ENCODE data around the gene YLPM1. TPM values are rescaled to one million over a fixed set of nuclear protein-coding genes. Genes with fewer than 3 reads are reported as not detected.

The YLPM1 gene
- polyA plus RNA-seq, 3 donors, result 2.9 to 19.2 (median 6.2) TPM

DNA sequence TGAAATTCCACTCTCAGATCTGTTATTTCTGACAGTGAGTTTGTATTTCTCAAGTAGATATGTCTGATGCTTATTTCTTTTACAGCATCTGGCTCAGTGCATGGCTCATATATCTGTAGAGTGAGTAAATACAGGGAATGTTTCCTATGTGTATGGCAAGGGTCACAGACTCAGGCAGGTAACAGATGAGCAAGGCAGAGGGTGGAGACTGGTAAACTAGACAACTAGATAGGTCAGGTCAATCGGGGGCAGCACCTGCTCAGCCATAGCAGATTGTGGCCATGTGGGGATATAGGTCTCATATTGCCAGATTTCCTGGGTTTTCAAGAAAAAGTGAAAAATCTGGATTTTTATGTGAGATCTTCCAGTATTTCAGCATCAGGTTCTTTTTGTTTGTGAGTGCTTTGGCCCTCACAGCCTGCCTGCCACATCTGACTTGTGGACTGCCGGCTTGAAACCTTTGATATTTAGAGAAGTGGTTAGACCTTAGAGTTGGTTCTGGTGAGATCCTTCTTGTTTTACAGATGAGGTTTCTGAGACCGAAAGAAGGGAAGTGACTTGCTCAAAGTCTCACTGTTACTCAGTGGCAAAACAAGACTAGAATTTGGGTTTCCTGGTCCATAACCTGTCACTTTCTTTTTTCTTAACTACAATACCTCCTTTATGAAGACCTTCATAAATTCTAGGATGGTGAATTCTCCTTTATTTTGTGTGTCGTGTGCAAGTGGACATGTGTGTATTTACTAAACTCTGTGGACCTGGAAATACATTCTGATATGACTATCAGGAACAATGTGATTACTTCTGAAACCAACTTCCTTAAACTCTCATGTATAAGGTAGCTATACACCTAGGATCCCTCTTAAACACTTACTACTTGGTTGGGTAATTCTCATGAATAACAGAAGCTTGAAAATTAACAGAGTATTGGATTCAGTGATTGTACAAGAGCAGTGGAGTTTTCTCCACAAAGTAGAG lies 78.4 kb downstream of the YLPM1 start:
- H3K4me3 ChIP-seq (replicated peaks in 1 of 3; ENCODE audit: low read depth in 2 of 3, low read length in 3 of 3), result no peak overlapping the region
- peak; percentile 45 to 58 (median 54) for DNase-seq
- Mint-ChIP-seq H3K27ac (peak overlapping the region; percentile 67 to 90 (median 80)), H3K4me1 (peaks cover 21% of the 10 kb centered on the region), H3K36me3 (peaks cover 14 to 28% of the 10 kb centered on the region in 2 donors), H3K9me3 (no peaks in the 10 kb centered on the region), H3K4me3 (no peak overlapping the region), H3K27me3 (ENCODE audit: low read depth in 3 of 3) (peaks cover 0 to 2% (median 0%) of the 10 kb centered on the region in 3 donors)
- H3K36me3 ChIP-seq (replicated peaks in 1 of 2; ENCODE audit: control insufficient read depth in 1 of 2, insufficient read depth in 2 of 2, low read length in 2 of 2), result peaks cover 9 to 28% of the 10 kb centered on the region in 2 donors
- intact Hi-C loops (cut with micrococcal nuclease), result no loop called here
- no peaks in the 10 kb centered on the region for H3K9me3 ChIP-seq (replicated peaks in 1 of 2; ENCODE audit: control insufficient read depth in 1 of 2, insufficient read depth in 1 of 2, low read length in 2 of 2)
- no peak overlapping the region for H3K4me2 ChIP-seq (replicated peaks; ENCODE audit: extremely low read depth, low read length, poor library complexity, severe bottlenecking)
- no peaks in the 10 kb centered on the region for H4K20me1 ChIP-seq (ENCODE audit: insufficient read depth, low read length)
- no peak overlapping the region for H3K9ac ChIP-seq (ENCODE audit: insufficient read depth, low read length, poor library complexity, severe bottlenecking)
- H3K4me1 ChIP-seq (ENCODE audit: control insufficient read depth in 1 of 2, insufficient read depth in 2 of 2, low read length in 2 of 2), result peaks cover 14 to 18% of the 10 kb centered on the region in 2 donors
- H3K27me3 ChIP-seq (ENCODE audit: control insufficient read depth in 2 of 2, insufficient read depth in 2 of 2, low read length in 2 of 2), result no peaks in the 10 kb centered on the region
- 41% methylated on average over 2 of the region's 4 CpGs for WGBS (ENCODE audit: insufficient coverage)
- TF ChIP-seq, protein P1, sequence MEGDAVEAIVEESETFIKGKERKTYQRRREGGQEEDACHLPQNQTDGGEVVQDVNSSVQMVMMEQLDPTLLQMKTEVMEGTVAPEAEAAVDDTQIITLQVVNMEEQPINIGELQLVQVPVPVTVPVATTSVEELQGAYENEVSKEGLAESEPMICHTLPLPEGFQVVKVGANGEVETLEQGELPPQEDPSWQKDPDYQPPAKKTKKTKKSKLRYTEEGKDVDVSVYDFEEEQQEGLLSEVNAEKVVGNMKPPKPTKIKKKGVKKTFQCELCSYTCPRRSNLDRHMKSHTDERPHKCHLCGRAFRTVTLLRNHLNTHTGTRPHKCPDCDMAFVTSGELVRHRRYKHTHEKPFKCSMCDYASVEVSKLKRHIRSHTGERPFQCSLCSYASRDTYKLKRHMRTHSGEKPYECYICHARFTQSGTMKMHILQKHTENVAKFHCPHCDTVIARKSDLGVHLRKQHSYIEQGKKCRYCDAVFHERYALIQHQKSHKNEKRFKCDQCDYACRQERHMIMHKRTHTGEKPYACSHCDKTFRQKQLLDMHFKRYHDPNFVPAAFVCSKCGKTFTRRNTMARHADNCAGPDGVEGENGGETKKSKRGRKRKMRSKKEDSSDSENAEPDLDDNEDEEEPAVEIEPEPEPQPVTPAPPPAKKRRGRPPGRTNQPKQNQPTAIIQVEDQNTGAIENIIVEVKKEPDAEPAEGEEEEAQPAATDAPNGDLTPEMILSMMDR (IDR thresholded peaks at IDR 0.05), result no peak
- peak overlapping the region in 1 of 2 donors; percentile 54 for H3K27ac ChIP-seq (ENCODE audit: low read depth in 1 of 2, low read length in 2 of 2)
- H2AFZ ChIP-seq (ENCODE audit: insufficient read depth, low read depth, low read length, poor library complexity, severe bottlenecking), result no peak overlapping the region
- no peaks in the 10 kb centered on the region for H3K79me2 ChIP-seq (ENCODE audit: insufficient read depth, low read length)

DNA sequence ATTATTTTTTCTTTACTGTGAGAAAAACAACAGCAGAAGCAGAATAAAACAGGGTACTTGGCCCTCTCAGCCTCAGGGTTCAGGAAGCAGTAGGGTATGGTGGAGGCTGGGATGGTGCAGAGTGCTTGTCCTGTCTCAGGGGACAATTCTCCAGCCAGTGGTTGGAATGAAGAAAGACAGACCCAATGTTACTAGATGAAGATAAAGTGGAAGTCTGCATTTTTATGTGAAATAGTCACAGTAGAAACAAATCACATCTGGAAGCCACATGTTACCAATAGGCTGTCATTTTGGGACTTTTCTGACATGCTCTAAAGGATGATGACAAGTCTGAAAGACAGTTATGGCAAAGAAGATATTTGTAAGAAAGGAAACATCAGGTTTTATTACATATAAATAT lies 80.5 kb downstream of the YLPM1 start:
- peaks cover 15% of the 10 kb centered on the region for H3K4me1 Mint-ChIP-seq

More for the DNA sequence above, 80.5 kb downstream of the YLPM1 start:
- TF ChIP-seq, protein P1 (IDR thresholded peaks at IDR 0.05), result no peak
- Histone ChIP-seq H3K4me1 (ENCODE audit: control insufficient read depth in 1 of 2, insufficient read depth in 2 of 2, low read length in 2 of 2) (peaks cover 14 to 18% of the 10 kb centered on the region in 2 donors), H3K4me3 (replicated peaks in 1 of 3; ENCODE audit: low read depth in 2 of 3, low read length in 3 of 3) (no peak overlapping the region), H4K20me1 (ENCODE audit: insufficient read depth, low read length) (no peaks in the 10 kb centered on the region), H3K27me3 (ENCODE audit: control insufficient read depth in 2 of 2, insufficient read depth in 2 of 2, low read length in 2 of 2) (no peaks in the 10 kb centered on the region), H3K9me3 (replicated peaks in 1 of 2; ENCODE audit: control insufficient read depth in 1 of 2, insufficient read depth in 1 of 2, low read length in 2 of 2) (no peaks in the 10 kb centered on the region), H3K36me3 (replicated peaks in 1 of 2; ENCODE audit: control insufficient read depth in 1 of 2, insufficient read depth in 2 of 2, low read length in 2 of 2) (peaks cover 5 to 16% of the 10 kb centered on the region in 2 donors), H3K27ac (ENCODE audit: low read depth in 1 of 2, low read length in 2 of 2) (no peak overlapping the region), H3K79me2 (ENCODE audit: insufficient read depth, low read length) (no peaks in the 10 kb centered on the region), H2AFZ (ENCODE audit: insufficient read depth, low read depth, low read length, poor library complexity, severe bottlenecking) (no peak overlapping the region), H3K9ac (ENCODE audit: insufficient read depth, low read length, poor library complexity, severe bottlenecking) (no peak overlapping the region), H3K4me2 (replicated peaks; ENCODE audit: extremely low read depth, low read length, poor library complexity, severe bottlenecking) (no peak overlapping the region)
- no peaks in the 10 kb centered on the region for H3K9me3 Mint-ChIP-seq
- intact Hi-C loops (cut with micrococcal nuclease), result no loop called here
- no peak overlapping the region for H3K27ac Mint-ChIP-seq
- H3K36me3 Mint-ChIP-seq, result peaks cover 6 to 14% of the 10 kb centered on the region in 2 donors
- no peak overlapping the region for H3K4me3 Mint-ChIP-seq
- DNase-seq, result no peak
- no peaks in the 10 kb centered on the region for H3K27me3 Mint-ChIP-seq (ENCODE audit: low read depth in 3 of 3)
